Adrenal gland (tissue), 12 donors: Measurements from ENCODE around the gene PHACTR2. TPM values are rescaled to one million over a fixed set of nuclear protein-coding genes. Genes with fewer than 3 reads are reported as not detected.

Experiments
- DNase-seq, 7 donors: peaks; one replicate each; pipeline ENCODE4 v3.0.0-alpha.2; 2019 to 2020
- H3K27ac ChIP-seq, 5 donors: fragments of 200-600 bp; sonication (generic) in 4 of 5; 1 replicate in 3 of 5; 2 replicates in 2 of 5; pipeline versions ENCODE4 v1.5.1 to v1.8.0; 2016 to 2020; ENCODE audit warnings: mild to moderate bottlenecking in 1 of 5
- H3K27me3 ChIP-seq: fragments of 200-600 bp; 2 replicates; pipeline ENCODE4 v1.8.0; 2021
- H3K36me3 ChIP-seq, 2 donors: fragments of 200-600 bp; replicated peaks in 1 of 2; 1 replicate in 1 of 2; 2 replicates in 1 of 2; pipeline versions ENCODE4 v1.5.1 to v1.8.0; 2018 to 2022
- H3K4me1 ChIP-seq, 2 donors: fragments of 200-600 bp; replicated peaks in 1 of 2; 1 replicate in 1 of 2; 2 replicates in 1 of 2; pipeline versions ENCODE4 v1.5.1 to v1.8.0; 2018 to 2021
- H3K4me3 ChIP-seq, 4 donors: fragments of 200-600 bp; sonication (generic) in 3 of 4; one replicate each; pipeline ENCODE4 v1.5.1; 2016 to 2018
- H3K9me3 ChIP-seq, 3 donors: fragments of 200-600 bp; sonication (generic) in 1 of 3; replicated peaks in 1 of 3; 1 replicate in 2 of 3; 2 replicates in 1 of 3; pipeline versions ENCODE4 v1.5.1 to v1.8.0; 2016 to 2021
- POLR2A ChIP-seq, 2 donors: fragments of 450-650 bp; IDR thresholded peaks; one replicate each; pipeline ENCODE4 v1.6.1; 2017; ENCODE audit warnings: antibody characterized with exemption in 2 of 2, mild to moderate bottlenecking in 2 of 2, moderate library complexity in 1 of 2
- WGBS, 4 donors: extraction: QIAGEN DNeasy Blood & Tissue Kit in 2 of 4; methylation state at CpG; one replicate each; pipeline versions ENCODE4 v1.1.5 to v1.1.7; 2013 to 2017; 5-methylcytosine and 5-hydroxymethylcytosine counted together
- intact Hi-C, 2 donors: fragments of 100-400 bp; cut with DNase I; formaldehyde crosslinking; loops; one replicate each; pipeline versions ENCODE4 v1.14.1 to v1.15.0; 2022 to 2023
- polyA plus RNA-seq, 3 donors: library from polyadenylated mRNA; stranded (reverse); fragments of 200-250 nt in 2 of 3; fragments of 350-450 nt in 1 of 3; fragmentation: Illumina TruSeq in 1 of 3; extraction: RNeasy Lipid Tissue Mini Kit (QIAGEN cat#74804) in 1 of 3; gene quantifications; one replicate each; pipeline ENCODE4 v1.2.3, GENCODE V29; 2013 to 2014
- total RNA-seq, 9 donors: library from RNA; depleted of rRNA in 4 of 9; stranded (reverse); fragments of >200 nt in 4 of 9; fragments of 120-200 nt in 1 of 9; fragmentation: NEBNext Ultra II Directional in 1 of 9; extraction: Animal tissue kit (Norgen Biotek cat#: 25700) in 1 of 9; gene quantifications; one replicate each; pipeline versions ENCODE4 v1.1.0 to v1.2.4, GENCODE V29; 2013 to 2023
- TF ChIP-seq, protein P1 (sequence below), 6 experiments: fragments of 450-650 bp in 4 of 6; fragments of 200-600 bp in 2 of 6; sonication (generic) in 1 of 6; IDR thresholded peaks; 1 replicate in 5 of 6; 2 replicates in 1 of 6; pipeline versions ENCODE4 v1.5.1 to v1.8.0; 2016 to 2021; ENCODE audit warnings: antibody characterized with exemption in 6 of 6, mild to moderate bottlenecking in 2 of 6, moderate library complexity in 1 of 6
- donor health status: healthy with polysubstance abuse.
- donor health status: Bipolar disorder and iron deficiency.
- donor health status: DM: yes; HTN: yes; CAD: no.
- donor health status: DM: no; HTN: no; CAD: no.
- donor health status: DM: no; HTN: no; CAD: no.
- donor health status: DM: yes; HTN: yes; CAD: no.

PHACTR2 gene
- total and polyA plus RNA-seq, 12 donors, result 12.1 to 315 (median 227) TPM

DNA sequence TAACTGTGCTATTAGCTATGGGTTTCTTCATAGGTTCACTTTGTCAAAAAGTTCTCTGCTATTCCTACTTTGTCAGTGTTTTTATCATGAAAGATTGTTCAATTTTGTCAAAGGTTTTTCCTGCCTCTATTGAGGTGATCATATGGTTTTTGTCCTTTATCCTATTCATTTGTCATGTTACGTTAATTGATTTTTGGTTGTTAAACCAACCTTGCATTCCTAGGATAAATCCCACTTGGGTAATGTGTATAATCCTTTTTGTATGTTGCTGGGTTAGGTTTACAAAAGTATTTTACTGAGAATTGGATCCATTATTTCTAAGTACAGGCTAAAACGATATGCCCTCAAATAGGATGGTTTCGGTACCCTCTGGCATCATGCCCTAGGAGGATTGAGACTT, 5.0 kb downstream of the PHACTR2 start:
- H3K36me3 ChIP-seq, result no peaks in the 10 kb centered on the region
- TF ChIP-seq POLR2A (IDR thresholded peaks at IDR 0.05), result no peak
- TF ChIP-seq, protein P1, sequence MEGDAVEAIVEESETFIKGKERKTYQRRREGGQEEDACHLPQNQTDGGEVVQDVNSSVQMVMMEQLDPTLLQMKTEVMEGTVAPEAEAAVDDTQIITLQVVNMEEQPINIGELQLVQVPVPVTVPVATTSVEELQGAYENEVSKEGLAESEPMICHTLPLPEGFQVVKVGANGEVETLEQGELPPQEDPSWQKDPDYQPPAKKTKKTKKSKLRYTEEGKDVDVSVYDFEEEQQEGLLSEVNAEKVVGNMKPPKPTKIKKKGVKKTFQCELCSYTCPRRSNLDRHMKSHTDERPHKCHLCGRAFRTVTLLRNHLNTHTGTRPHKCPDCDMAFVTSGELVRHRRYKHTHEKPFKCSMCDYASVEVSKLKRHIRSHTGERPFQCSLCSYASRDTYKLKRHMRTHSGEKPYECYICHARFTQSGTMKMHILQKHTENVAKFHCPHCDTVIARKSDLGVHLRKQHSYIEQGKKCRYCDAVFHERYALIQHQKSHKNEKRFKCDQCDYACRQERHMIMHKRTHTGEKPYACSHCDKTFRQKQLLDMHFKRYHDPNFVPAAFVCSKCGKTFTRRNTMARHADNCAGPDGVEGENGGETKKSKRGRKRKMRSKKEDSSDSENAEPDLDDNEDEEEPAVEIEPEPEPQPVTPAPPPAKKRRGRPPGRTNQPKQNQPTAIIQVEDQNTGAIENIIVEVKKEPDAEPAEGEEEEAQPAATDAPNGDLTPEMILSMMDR (IDR thresholded peaks at IDR 0.05), result no peak
- peaks cover 0 to 10% (median 0%) of the 10 kb centered on the region in 3 donors for H3K9me3 ChIP-seq
- no peak overlapping the region for H3K27ac ChIP-seq
- intact Hi-C loops, result loop anchor here in 1 of 2 donors (10.0 kb wide), 1 partner anchor 62 kb away; no protein-coding TSS in a partner anchor
- H3K4me3 ChIP-seq, result peak overlapping the region in 1 of 4 donors; percentile 15
- no peak for DNase-seq
- H3K27me3 ChIP-seq, result no peaks in the 10 kb centered on the region
- 97 to 98% (median 98%) methylated on average over 3 of the region's 3 CpGs for WGBS, 4 donors
- peaks cover 20 to 40% of the 10 kb centered on the region in 2 donors for H3K4me1 ChIP-seq

DNA sequence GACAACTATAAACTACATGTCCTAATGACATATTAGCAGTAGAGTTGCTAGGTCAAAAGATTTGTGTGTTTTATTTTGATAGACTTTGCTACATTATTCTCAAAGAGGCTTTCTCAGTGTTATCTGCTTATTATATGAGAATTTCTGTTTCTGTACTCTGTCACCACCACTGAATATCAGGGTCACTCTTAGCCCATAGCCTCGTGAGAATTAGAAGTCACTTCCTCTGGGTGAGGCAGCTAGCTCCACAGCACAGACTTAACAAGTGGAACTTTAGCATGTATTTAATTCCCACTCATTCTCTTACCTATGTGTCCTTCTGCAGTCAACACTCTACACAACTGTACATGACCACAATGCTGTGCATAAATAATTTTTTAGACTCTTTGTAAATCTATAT, 6.7 kb downstream of the PHACTR2 start:
- no peak overlapping the region for H3K27ac ChIP-seq
- H3K36me3 ChIP-seq, result no peaks in the 10 kb centered on the region
- H3K4me3 ChIP-seq, result no peak overlapping the region
- intact Hi-C loops, result loop anchor here in 1 of 2 donors (10.0 kb wide), 1 partner anchor 60 kb away; no protein-coding TSS in a partner anchor
- H3K4me1 ChIP-seq, result peaks cover 29 to 57% of the 10 kb centered on the region in 2 donors
- no peak for TF ChIP-seq POLR2A (IDR thresholded peaks at IDR 0.05)
- TF ChIP-seq, protein P1 (IDR thresholded peaks at IDR 0.05), result no peak
- H3K27me3 ChIP-seq, result no peaks in the 10 kb centered on the region
- peaks cover 0 to 10% (median 0%) of the 10 kb centered on the region in 3 donors for H3K9me3 ChIP-seq
- no peak for DNase-seq
- 21 to 38% (median 27%) methylated on average over 1 of the region's 1 CpG for WGBS, 4 donors

DNA sequence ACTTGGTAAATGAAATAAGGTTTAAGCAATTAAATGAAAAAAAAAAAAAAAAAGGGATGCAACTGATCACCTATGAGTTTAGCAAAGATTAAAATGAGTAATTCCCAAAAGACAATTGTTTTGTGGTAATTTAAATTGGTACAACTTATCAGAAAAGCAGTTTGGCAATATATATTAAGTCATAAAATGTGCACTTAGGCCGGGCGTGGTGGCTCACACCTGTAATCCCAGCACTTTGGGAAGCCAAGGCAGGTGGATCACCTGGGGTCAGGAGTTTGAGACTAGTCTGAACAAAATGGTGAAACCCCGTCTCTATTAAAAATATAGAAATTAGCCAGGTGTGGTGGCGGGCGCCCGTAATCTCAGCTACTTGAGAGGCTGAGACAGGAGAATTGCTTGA, 7.9 kb downstream of the PHACTR2 start:
- Histone ChIP-seq H3K36me3 (no peaks in the 10 kb centered on the region), H3K9me3 (peaks cover 0 to 10% (median 0%) of the 10 kb centered on the region in 3 donors), H3K4me1 (peaks cover 33 to 65% of the 10 kb centered on the region in 2 donors), H3K27me3 (no peaks in the 10 kb centered on the region), H3K27ac (no peak overlapping the region), H3K4me3 (no peak overlapping the region)
- WGBS, 4 donors, result 88 to 98% (median 97%) methylated on average over 6 of the region's 6 CpGs
- no peak for DNase-seq
- TF ChIP-seq, protein P1 (IDR thresholded peaks at IDR 0.05), result no peak
- no peak for TF ChIP-seq POLR2A (IDR thresholded peaks at IDR 0.05)
- intact Hi-C loops, result loop anchor here in 1 of 2 donors (10.0 kb wide), 1 partner anchor 59 kb away; no protein-coding TSS in a partner anchor

DNA sequence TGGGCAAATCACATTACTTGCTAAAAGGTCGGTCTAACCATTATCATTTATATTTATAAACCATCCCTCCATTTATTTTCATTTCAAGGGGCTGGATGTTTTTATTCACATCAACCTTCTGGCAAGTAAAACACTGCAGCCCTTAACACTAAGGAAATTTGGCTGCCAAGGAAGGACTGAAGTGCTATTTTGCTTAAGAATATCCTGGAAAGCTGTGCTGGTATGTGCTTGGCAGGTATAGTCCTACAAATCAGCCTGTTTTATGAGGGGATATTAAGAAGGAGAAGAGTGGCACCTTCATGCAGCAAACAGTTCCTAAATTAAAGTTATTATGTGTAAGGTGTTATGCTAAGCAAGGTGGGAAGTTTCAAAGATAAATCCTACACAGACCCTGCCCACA, 9.8 kb downstream of the PHACTR2 start:
- Histone ChIP-seq H3K27me3 (no peaks in the 10 kb centered on the region), H3K4me3 (peak overlapping the region in 1 of 4 donors; percentile 11), H3K4me1 (peaks cover 47 to 69% of the 10 kb centered on the region in 2 donors), H3K27ac (peak overlapping the region in 4 of 5 donors; percentile 29 to 76 (median 39)), H3K9me3 (peaks cover 0 to 5% (median 0%) of the 10 kb centered on the region in 3 donors), H3K36me3 (no peaks in the 10 kb centered on the region)
- no peak for TF ChIP-seq POLR2A (IDR thresholded peaks at IDR 0.05)
- TF ChIP-seq, protein P1 (IDR thresholded peaks at IDR 0.05), result no peak
- 44 to 51% (median 49%) methylated on average over 1 of the region's 1 CpG for WGBS, 4 donors
- intact Hi-C loops, result loop anchor here in 1 of 2 donors (10.0 kb wide), 1 partner anchor 57 kb away; no protein-coding TSS in a partner anchor
- no peak for DNase-seq
